SK-N-SH treated with all-trans-retinoic acid at 6 μM for 48 hours (cell line): ENCODE data around the gene HDAC8.

Experiments
- ARNTL ChIP-seq: fragments of 450-650 bp; formaldehyde crosslinking; IDR thresholded peaks from 2 replicates; pipeline ENCODE4 v1.5.0; 2020; ENCODE audit warnings: low read depth, mild to moderate bottlenecking, moderate library complexity, borderline replicate concordance
- CSDC2 ChIP-seq: fragments of 250-450 bp; sonication (Bioruptor Pico); IDR thresholded peaks from 2 replicates; pipeline ENCODE4 v1.5.0; 2020; ENCODE audit warnings: mild to moderate bottlenecking, moderate library complexity
- CSRNP3 ChIP-seq: fragments of 250-450 bp; sonication (Bioruptor Pico); IDR thresholded peaks from 2 replicates; pipeline ENCODE4 v1.5.1; 2021; ENCODE audit warnings: mild to moderate bottlenecking, moderate library complexity
- ESRRG ChIP-seq: fragments of 250-450 bp; sonication (Bioruptor Pico); IDR thresholded peaks from 2 replicates; pipeline ENCODE4 v1.6.1; 2021; ENCODE audit warnings: mild to moderate bottlenecking
- GLIS3 ChIP-seq: fragments of 250-450 bp; sonication (Bioruptor Pico); IDR thresholded peaks from 2 replicates; pipeline ENCODE4 v1.5.0; 2020; ENCODE audit warnings: mild to moderate bottlenecking, moderate library complexity
- PATZ1 ChIP-seq: fragments of 250-450 bp; sonication (Bioruptor Pico); IDR thresholded peaks from 2 replicates; pipeline ENCODE4 v1.8.0; 2020; ENCODE audit warnings: mild to moderate bottlenecking, moderate library complexity, borderline replicate concordance
- POU6F1 ChIP-seq: fragments of 250-450 bp; sonication (Bioruptor Pico); IDR thresholded peaks from 2 replicates; pipeline ENCODE4 v1.8.0; 2021; ENCODE audit warnings: low read depth, mild to moderate bottlenecking, moderate library complexity, borderline replicate concordance
- PPARA ChIP-seq: fragments of 250-450 bp; sonication (Bioruptor Pico); IDR thresholded peaks from 2 replicates; pipeline ENCODE4 v1.5.0; 2020; ENCODE audit warnings: mild to moderate bottlenecking, borderline replicate concordance
- TCF4 ChIP-seq: fragments of 250-450 bp; sonication (Bioruptor Pico); IDR thresholded peaks from 2 replicates; pipeline ENCODE4 v1.8.0; 2021; ENCODE audit warnings: mild to moderate bottlenecking, moderate library complexity, borderline replicate concordance
- ZFP3 ChIP-seq: fragments of 250-450 bp; sonication (Bioruptor Pico); IDR thresholded peaks from 2 replicates; pipeline ENCODE4 v1.5.0; 2020; ENCODE audit warnings: mild to moderate bottlenecking, moderate library complexity
- ZFP30 ChIP-seq: fragments of 450-650 bp; formaldehyde crosslinking; IDR thresholded peaks from 2 replicates; pipeline ENCODE4 v1.5.0; 2022; ENCODE audit warnings: mild to moderate bottlenecking, moderate library complexity
- ZNF70 ChIP-seq: fragments of 450-650 bp; formaldehyde crosslinking; IDR thresholded peaks from 2 replicates; pipeline ENCODE4 v1.5.0; 2020; ENCODE audit warnings: mild to moderate bottlenecking, moderate library complexity

GRCh38 chrX:72376124-72376523 is 196.5 kb downstream of the HDAC8 start:
- TF ChIP-seq TCF4 (no peak), ZFP30 (CRISPR knock-in tag) (no peak), PATZ1 (CRISPR knock-in tag) (no peak), ESRRG (CRISPR knock-in tag) (no peak), CSDC2 (CRISPR knock-in tag) (no peak), GLIS3 (CRISPR knock-in tag) (no peak), POU6F1 (CRISPR knock-in tag) (no peak), ARNTL (no peak), PPARA (CRISPR knock-in tag) (no peak), ZFP3 (no peak), ZNF70 (CRISPR knock-in tag) (no peak), CSRNP3 (CRISPR knock-in tag) (no peak)
